Left colon (tissue), 2 donors: Measurements from ENCODE around the gene B3GALT6. TPM values are rescaled to one million over a fixed set of nuclear protein-coding genes. Genes with fewer than 3 reads are reported as not detected.

Experiments
- ATAC-seq: fragments of 200-7000 bp; cut with Tn5 transposase; one replicate; pipeline ENCODE4 v1.9.1; 2020; ENCODE audit warnings: mild to moderate bottlenecking, moderate library complexity
- DNase-seq, 2 donors: peaks; one replicate each; pipeline ENCODE4 v3.0.0-alpha.2; 2020
- intact Hi-C, 2 donors: fragments of 100-400 bp; cut with DNase I in 1 of 2; cut with micrococcal nuclease in 1 of 2; formaldehyde crosslinking; loops; one replicate each; pipeline versions ENCODE4 v1.11.2 to v1.14.0; 2022; cut with DNase I, micrococcal nuclease
- total RNA-seq, 2 donors: library from RNA; stranded (reverse); fragmentation: NEBNext Ultra II Directional; extraction: Animal tissue kit (Norgen Biotek cat#: 25700); gene quantifications; one replicate each; pipeline ENCODE4 v1.2.1, GENCODE V29; 2021
- donor health status: DM: no; HTN: no; CAD: no.
- donor health status: DM: yes; HTN: yes; CAD: no.

Gene B3GALT6
- total RNA-seq, 2 donors from 2014 or later: 8.2 to 9.6 TPM

- no peak for ATAC-seq
- intact Hi-C loops: no loop called here
- DNase-seq: peak in 1 of 2 donors; percentile 7
These were observed 31.8 kb upstream of the B3GALT6 start for GRCh38 chr1:1199961-1200875.

- peak in 1 of 2 donors; percentile 65 for DNase-seq
- intact Hi-C loops: no loop called here
These were observed 30.9 kb upstream of the B3GALT6 start for GRCh38 chr1:1200876-1201810.

GRCh38 chr1:1202831-1203560 is 29.0 kb upstream of the B3GALT6 start:
- intact Hi-C loops: no loop called here
- ATAC-seq: no peak
- peak in 1 of 2 donors; percentile 6 for DNase-seq

More at GRCh38 chr1:1200876-1201810, 30.9 kb upstream of the B3GALT6 start:
- ATAC-seq: peak; percentile 28

- intact Hi-C loops: no loop called here
- ATAC-seq (no peak), DNase-seq (peak in 1 of 2 donors; percentile 4)
These were observed 28.2 kb upstream of the B3GALT6 start for GRCh38 chr1:1203561-1204424.

GRCh38 chr1:1204425-1204920 is 27.6 kb upstream of the B3GALT6 start:
- DNase-seq: no peak
- no peak for ATAC-seq
- intact Hi-C loops: no loop called here

GRCh38 chr1:1204998-1205768 is 26.9 kb upstream of the B3GALT6 start:
- ATAC-seq (no peak), DNase-seq (peak in 1 of 2 donors; percentile 6)
- intact Hi-C loops: no loop called here

- ATAC-seq: no peak
- peak in 1 of 2 donors; percentile 24 for DNase-seq
- intact Hi-C loops: no loop called here
These were observed 26.2 kb upstream of the B3GALT6 start for GRCh38 chr1:1205769-1206375.

- intact Hi-C loops: no loop called here
- peak; percentile 52 for ATAC-seq
These were observed 25.6 kb upstream of the B3GALT6 start, which contains the start of gene TNFRSF18 for GRCh38 chr1:1206376-1206965. TSS of gene TNFRSF18 (minus strand) at chr1:1206592. CDS start at chr1:1206571, 21 bp downstream.

GRCh38 chr1:1206966-1207531 is 25.0 kb upstream of the B3GALT6 start:
- DNase-seq (peak in 1 of 2 donors; percentile 16), ATAC-seq (no peak)
- intact Hi-C loops: no loop called here

More at GRCh38 chr1:1206376-1206965, 25.6 kb upstream of the B3GALT6 start, which contains the start of gene TNFRSF18:
- peak; percentile 55 to 64 for DNase-seq

- ATAC-seq (no peak), DNase-seq (peak in 1 of 2 donors; percentile 9)
- intact Hi-C loops: no loop called here
These were observed 24.5 kb upstream of the B3GALT6 start for GRCh38 chr1:1207571-1207892.

GRCh38 chr1:1208713-1209433 is 23.2 kb upstream of the B3GALT6 start:
- ATAC-seq: no peak
- intact Hi-C loops: no loop called here
- DNase-seq: peak in 1 of 2 donors; percentile 45

- DNase-seq (peak; percentile 6 to 22), ATAC-seq (no peak)
- intact Hi-C loops: no loop called here
These were observed 21.1 kb upstream of the B3GALT6 start for GRCh38 chr1:1210726-1211540.

GRCh38 chr1:1211541-1212441 is 20.2 kb upstream of the B3GALT6 start:
- ATAC-seq (no peak), DNase-seq (peak in 1 of 2 donors; percentile 4)
- intact Hi-C loops: no loop called here
